Kidney (tissue), 14 donors: ENCODE measurements around the gene BRD9. TPM values are rescaled to one million over a fixed set of nuclear protein-coding genes. Genes with fewer than 3 reads are reported as not detected.
"Not testable (repeated sequence)": the region's sequence is repeated elsewhere in the genome, so short reads cannot be mapped to it uniquely, and the experiment has no call there.

ENCODE experiments used
- DNase-seq, 5 donors: peaks; one replicate each; pipeline ENCODE4 v3.0.0-alpha.2; 2013 to 2020
- FAIRE-seq: peaks from 2 replicates; lab custom pipeline; 2012; peaks lifted over from hg19 to GRCh38; lab: Jason Lieb, UNC
- H3K27ac ChIP-seq, 2 donors: one replicate each; pipeline ENCODE4 v1.7.0; 2013; ENCODE audit warnings: low read depth in 2 of 2, low read length in 2 of 2, inconsistent platforms in 1 of 2
- H3K27me3 ChIP-seq: one replicate; pipeline ENCODE4 v1.7.1; 2013; ENCODE audit warnings: low read length, inconsistent platforms; ENCODE audit not compliant: control insufficient read depth, insufficient read depth
- H3K36me3 ChIP-seq, 3 donors: one replicate each; pipeline versions ENCODE4 v1.7.0 to v1.7.1; 2013; ENCODE audit warnings: low read length in 3 of 3, control low read depth in 1 of 3, inconsistent platforms in 1 of 3; ENCODE audit not compliant: insufficient read depth in 3 of 3, control insufficient read depth in 2 of 3
- H3K4me1 ChIP-seq, 3 donors: one replicate each; pipeline versions ENCODE4 v1.7.0 to v1.7.1; 2013; ENCODE audit warnings: low read length in 3 of 3, inconsistent platforms in 1 of 3, low read depth in 1 of 3; ENCODE audit not compliant: control insufficient read depth in 2 of 3, insufficient read depth in 2 of 3
- H3K4me3 ChIP-seq, 3 donors: one replicate each; pipeline versions ENCODE4 v1.7.0 to v1.8.1; 2013; ENCODE audit warnings: low read length in 3 of 3, control low read depth in 1 of 3, inconsistent platforms in 1 of 3
- H3K9ac ChIP-seq, 3 donors: one replicate each; pipeline versions ENCODE4 v1.7.0 to v1.7.1; 2013; ENCODE audit warnings: low read length in 3 of 3, control low read depth in 1 of 3, inconsistent platforms in 1 of 3
- H3K9me3 ChIP-seq, 3 donors: one replicate each; pipeline versions ENCODE4 v1.7.0 to v1.7.1; 2013; ENCODE audit warnings: low read length in 3 of 3, control low read depth in 1 of 3, inconsistent platforms in 1 of 3; ENCODE audit not compliant: control insufficient read depth in 2 of 3, insufficient read depth in 1 of 3
- intact Hi-C: fragments of 100-400 bp; cut with DNase I; formaldehyde crosslinking; loops from one replicate; pipeline ENCODE4 v1.11.1; 2022
- polyA plus RNA-seq: library from polyadenylated mRNA; stranded (reverse); fragments of 350-450 nt; fragmentation: Illumina TruSeq; extraction: RNeasy Lipid Tissue Mini Kit (QIAGEN cat#74804); gene quantifications from one replicate; pipeline ENCODE4 v1.2.3, GENCODE V29; 2014; ENCODE audit warnings: low read depth, low replicate concordance; ENCODE audit not compliant: insufficient read depth
- total RNA-seq: library from RNA; stranded (reverse); fragmentation: NEBNext Ultra II Directional; extraction: Animal tissue kit (Norgen Biotek cat#: 25700); gene quantifications from one replicate; pipeline ENCODE4 v1.2.1, GENCODE V29; 2021
- TF ChIP-seq, protein P1 (sequence below): IDR thresholded peaks from 3 replicates; pipeline ENCODE4 v1.5.1; 2012; ENCODE audit warnings: mild to moderate bottlenecking, moderate library complexity, borderline replicate concordance; ENCODE audit not compliant: insufficient read depth; ENCODE audit errors: extremely low read depth
- donor health status: control.
- donor health status: control.
- donor health status: control.
- donor health status: control.
- donor health status: control.
- donor health status: DM: yes; HTN: yes; CAD: no.
- donor health status: Normal renal cell carcinoma (clear cell type).

BRD9 gene
- total and polyA plus RNA-seq, 2 donors from 2014 or later, result 17.5 to 38.0 TPM

DNA sequence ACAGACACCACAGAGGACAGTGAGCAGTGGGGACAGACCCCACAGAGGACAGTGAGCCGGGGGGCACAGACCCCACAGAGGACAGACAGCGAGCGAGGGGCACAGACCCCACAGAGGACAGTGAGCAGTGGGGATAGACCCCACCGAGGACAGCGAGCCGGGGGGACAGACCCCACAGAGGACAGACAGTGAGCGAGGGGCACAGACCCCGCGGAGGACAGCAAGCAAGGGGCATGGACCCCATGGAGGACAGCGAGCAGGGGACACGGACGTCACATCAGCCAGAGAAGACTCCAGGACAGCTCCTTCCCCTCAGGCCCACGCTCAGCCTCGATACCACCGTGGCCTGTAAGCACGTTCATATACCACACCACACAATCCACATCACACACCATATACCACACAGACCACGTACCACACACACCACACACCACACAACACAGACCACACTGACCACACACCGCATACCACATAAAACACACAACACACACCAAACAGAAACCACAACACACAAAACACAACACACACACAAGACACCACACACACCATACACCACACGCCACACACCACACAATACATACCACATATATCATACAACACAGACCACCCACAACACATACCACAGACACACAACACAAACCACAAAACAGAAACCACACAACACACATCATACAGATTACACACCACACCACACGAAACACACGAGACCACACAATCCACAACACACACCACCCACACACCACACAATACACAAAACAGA lies 36.6 kb downstream of the BRD9 start:
- peaks cover under 1% of the 10 kb centered on the region for H3K27me3 ChIP-seq
- H3K4me3 ChIP-seq, result no peak overlapping the region
- intact Hi-C loops, result no loop called here
- H3K9me3 ChIP-seq, result no peaks in the 10 kb centered on the region
- no peak for DNase-seq
- TF ChIP-seq, protein P1, sequence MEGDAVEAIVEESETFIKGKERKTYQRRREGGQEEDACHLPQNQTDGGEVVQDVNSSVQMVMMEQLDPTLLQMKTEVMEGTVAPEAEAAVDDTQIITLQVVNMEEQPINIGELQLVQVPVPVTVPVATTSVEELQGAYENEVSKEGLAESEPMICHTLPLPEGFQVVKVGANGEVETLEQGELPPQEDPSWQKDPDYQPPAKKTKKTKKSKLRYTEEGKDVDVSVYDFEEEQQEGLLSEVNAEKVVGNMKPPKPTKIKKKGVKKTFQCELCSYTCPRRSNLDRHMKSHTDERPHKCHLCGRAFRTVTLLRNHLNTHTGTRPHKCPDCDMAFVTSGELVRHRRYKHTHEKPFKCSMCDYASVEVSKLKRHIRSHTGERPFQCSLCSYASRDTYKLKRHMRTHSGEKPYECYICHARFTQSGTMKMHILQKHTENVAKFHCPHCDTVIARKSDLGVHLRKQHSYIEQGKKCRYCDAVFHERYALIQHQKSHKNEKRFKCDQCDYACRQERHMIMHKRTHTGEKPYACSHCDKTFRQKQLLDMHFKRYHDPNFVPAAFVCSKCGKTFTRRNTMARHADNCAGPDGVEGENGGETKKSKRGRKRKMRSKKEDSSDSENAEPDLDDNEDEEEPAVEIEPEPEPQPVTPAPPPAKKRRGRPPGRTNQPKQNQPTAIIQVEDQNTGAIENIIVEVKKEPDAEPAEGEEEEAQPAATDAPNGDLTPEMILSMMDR, result no peak
- no peak overlapping the region for H3K27ac ChIP-seq
- peaks cover 0 to under 1% (median 0%) of the 10 kb centered on the region in 3 donors for H3K4me1 ChIP-seq
- H3K36me3 ChIP-seq, result no peaks in the 10 kb centered on the region
- FAIRE-seq, result no peak
- no peak overlapping the region for H3K9ac ChIP-seq

DNA sequence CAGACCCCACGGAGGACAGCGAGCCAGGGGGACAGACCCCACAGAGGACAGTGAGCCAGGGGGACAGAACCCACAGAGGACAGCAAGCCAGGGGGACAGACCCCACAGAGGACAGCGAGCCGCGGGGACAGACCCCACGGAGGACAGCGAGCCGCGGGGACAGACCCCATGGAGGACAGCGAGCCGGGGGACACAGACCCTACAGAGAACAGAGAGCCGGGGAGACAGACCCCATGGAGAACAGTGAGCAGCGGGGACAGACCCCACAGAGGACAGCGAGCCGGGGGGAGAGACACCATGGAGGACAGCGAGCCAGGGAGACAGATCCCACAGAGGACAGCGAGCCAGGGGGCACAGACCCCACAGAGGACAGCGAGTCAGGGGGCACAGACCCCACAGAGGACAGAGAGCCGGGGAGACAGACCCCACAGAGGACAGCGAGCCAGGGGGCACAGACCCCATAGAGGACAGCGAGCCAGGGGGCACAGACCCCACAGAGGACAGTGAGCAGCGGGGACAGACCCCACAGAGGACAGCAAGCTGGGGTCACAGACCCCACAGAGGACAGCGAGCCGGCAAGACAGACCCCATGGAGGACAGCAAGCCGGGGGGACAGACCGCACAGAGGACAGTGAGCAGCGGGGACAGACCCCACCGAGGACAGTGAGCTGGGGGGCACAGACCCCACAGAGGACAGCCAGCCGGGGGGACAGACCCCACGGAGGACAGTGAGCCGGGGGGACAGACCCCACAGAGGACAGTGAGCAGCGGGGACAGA lies 37.4 kb downstream of the BRD9 start:
- Histone ChIP-seq H3K4me3 (no peak overlapping the region), H3K4me1 (peaks cover 0 to 3% (median 0%) of the 10 kb centered on the region in 3 donors), H3K9me3 (no peaks in the 10 kb centered on the region), H3K27me3 (peaks cover 2% of the 10 kb centered on the region), H3K36me3 (no peaks in the 10 kb centered on the region), H3K9ac (no peak overlapping the region), H3K27ac (no peak overlapping the region)
- DNase-seq, result no peak
- TF ChIP-seq, protein P1, result no peak
- intact Hi-C loops, result no loop called here
- FAIRE-seq, result no peak

DNA sequence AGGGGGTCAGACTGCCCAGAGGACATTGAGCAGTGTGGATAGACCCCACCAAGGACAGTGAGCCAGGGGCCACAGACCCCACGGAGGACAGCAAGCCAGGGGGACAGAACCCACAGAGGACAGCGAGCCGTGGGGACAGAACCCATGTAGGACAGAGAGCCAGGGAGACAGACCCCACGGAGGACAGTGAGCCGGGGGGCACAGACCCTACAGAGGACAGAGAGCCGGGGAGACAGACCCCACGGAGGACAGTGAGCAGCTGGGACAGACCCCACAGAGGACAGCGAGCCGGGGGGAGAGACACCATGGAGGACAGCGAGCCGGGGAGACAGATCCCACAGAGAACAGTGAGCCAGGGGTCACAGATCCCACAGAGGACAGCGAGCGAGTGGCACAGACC lies 38.4 kb downstream of the BRD9 start:
- Histone ChIP-seq H3K4me1 (peaks cover 0 to 3% (median 0%) of the 10 kb centered on the region in 3 donors), H3K27ac (no peak overlapping the region), H3K4me3 (no peak overlapping the region), H3K27me3 (peaks cover 2% of the 10 kb centered on the region), H3K9ac (no peak overlapping the region), H3K36me3 (no peaks in the 10 kb centered on the region), H3K9me3 (no peaks in the 10 kb centered on the region)
- DNase-seq (peak in 1 of 5 donors; percentile 59), FAIRE-seq (no peak)
- TF ChIP-seq, protein P1, result no peak
- intact Hi-C loops, result no loop called here

DNA sequence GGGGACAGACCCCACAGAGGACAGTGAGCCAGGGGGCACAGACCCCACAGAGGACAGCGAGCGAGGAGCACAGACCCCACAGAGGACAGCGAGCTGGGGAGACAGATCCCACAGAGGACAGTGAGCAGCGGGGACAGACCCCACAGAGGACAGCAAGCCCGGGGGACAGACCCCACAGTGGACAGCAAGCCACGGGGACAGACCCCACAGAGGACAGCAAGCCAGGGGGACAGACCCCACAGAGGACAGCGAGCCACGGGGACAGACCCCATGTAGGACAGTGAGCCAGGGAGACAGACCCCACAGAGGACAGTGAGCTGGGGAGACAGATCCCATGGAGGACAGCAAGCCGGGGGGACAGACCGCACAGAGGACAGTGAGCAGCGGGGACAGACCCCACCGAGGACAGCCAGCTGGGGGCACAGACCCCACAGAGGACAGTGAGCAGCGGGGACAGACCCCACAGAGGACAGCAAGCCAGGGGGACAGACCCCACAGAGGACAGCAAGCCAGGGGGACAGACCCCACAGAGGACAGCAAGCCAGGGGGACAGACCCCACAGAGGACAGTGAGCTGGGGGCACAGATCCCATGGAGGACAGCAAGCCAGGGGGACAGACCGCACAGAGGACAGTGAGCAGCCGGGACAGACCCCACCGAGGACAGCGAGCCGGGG lies 39.0 kb downstream of the BRD9 start:
- intact Hi-C loops, H3K36me3 ChIP-seq, H3K4me3 ChIP-seq, H3K9me3 ChIP-seq, H3K4me1 ChIP-seq, FAIRE-seq, H3K9ac ChIP-seq, H3K27ac ChIP-seq, H3K27me3 ChIP-seq, DNase-seq: not testable (repeated sequence)
